GF-D8 (cell line): ENCODE data around the gene RBM47.
"Not testable (repeated sequence)": the region's sequence is repeated elsewhere in the genome, so short reads cannot be mapped to it uniquely, and the experiment has no call there.

ENCODE experiments used
- DNase-seq: peaks from one replicate; lab custom pipeline; 2025; lab: John Stamatoyannopoulos, UW

RBM47 gene

DNA sequence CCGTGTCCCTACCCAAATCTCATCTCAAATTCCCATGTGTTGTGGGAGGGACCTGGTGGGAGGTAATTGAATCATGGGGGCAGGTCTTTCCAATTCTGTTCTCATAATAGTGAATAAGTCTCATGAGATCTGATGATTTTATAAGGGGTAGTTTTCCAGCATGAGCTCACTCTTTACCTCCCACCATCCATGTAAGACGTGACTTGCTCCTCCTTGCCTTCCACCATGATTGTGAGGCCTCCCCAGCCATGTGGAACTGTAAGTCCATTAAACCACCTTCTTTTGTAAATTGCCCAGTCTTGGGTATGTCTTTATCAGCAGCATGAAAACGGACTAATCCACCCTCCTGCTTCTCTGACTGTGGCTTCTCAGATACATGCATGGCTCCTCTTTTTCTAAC lies 222.2 kb downstream of the RBM47 start:
- not testable (repeated sequence) for DNase-seq

DNA sequence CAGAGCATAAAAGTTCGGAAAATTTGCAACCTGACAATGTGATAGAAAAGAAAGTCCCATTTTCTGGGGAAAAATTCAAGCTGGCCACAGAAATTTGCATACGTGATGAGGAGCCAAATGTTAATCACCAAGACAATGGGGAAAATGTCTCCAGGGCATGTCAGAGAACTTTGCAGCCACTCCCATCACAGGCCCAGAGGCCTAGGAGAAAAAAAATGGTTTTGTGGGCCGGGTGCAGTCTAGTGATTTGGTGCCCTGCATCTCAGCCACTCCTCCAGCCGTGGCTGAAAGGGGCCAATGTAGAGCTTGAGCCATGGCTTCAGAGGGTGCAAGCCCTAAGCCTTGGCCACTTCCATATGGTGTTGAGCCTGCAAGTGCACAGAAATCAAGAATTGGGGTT lies 223.3 kb downstream of the RBM47 start:
- DNase-seq, result no peak

DNA sequence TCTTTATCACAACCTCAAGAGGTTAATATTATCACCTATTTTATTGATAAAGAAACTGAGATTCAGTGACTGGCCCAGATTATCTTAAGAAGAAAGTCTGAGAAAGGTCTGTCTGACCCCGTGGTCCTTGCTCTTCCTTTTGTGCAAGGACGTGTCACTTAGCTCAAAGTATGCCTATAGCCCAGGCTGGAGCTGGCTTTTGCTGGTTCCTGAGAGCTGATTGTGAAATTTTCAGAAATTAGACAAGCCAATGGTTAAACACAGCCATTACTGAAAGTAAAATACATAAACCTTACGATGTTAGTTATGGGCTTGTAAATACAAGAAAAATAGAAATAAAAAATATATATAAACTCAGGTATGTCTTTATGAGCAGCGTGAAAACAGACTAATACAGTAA lies 224.5 kb downstream of the RBM47 start:
- DNase-seq, result no peak

DNA sequence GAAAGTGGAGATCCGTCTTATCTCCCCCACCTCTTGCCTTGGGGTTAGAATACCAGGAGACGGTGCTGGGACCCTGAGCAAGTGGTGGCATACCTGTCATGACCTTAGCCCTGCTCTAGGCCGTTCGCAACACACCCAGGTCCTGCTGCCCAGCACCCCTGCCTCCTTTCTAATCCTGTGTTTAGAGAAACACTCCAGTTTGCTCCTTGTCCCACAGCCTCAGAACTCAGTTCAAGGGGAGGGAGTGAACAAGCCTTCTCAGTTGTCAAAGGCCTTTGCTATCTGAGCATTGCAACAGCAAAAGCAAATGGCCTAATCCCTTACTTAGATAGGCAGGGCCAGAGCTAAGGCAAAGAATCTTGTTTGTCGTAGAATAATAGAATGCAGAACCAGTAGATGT lies 226.6 kb downstream of the RBM47 start:
- no peak for DNase-seq

DNA sequence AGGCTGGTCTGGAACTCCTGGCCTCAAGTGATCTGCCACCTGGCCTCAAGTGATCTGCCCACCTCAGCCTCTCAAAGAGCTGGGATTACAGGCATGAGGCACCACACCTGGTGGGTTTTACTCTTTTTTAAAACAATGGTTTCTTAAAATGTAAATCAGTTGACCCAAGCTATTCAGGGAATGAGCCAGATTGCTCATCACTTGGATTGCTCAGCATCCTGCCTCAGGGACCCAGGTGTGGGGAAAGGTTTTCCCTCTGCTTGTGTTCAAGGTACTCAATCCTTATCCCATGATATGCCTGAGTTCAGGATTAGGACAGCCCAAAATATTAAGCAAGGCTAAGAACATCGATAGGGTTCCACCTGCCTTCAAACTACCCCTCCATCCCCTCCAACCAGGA lies 227.1 kb downstream of the RBM47 start:
- no peak for DNase-seq

DNA sequence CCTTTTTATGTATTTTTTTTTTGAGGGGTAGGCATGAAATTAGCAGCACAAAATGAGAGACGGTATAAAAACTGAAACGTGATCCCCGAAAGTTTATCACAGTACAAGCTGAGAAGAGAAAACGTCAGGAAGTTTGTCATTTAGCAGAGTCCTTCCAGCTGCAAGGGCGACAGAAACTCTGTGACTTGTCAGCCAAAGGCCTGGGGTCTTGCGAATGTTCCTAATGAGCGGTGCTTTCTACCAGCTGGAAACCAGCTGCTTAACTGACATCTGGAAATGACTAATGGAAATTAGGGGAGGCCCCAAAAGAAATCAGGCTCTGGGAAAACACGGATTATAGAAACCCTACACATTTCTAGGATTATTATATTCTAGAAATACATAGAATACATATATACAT lies 228.0 kb downstream of the RBM47 start:
- no peak for DNase-seq

DNA sequence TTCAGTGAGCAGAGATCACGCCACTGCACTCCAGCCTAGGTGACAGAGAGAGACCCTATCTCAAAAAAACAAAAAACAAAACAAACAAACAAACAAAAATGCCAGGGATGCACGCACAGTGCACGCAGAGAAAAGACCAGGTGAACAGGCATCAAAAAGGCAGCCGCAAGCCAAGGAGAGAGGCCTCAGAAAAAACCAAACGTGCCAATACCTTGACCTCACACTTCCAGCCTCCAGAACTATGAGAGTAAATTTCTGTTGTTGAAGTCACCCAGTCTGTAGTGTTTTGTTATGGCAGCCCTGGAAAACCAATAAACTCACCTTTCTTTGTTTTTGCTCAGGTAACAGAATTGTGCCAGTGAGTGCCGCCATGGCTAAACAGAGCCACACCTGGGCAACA lies 228.6 kb downstream of the RBM47 start:
- no peak for DNase-seq

DNA sequence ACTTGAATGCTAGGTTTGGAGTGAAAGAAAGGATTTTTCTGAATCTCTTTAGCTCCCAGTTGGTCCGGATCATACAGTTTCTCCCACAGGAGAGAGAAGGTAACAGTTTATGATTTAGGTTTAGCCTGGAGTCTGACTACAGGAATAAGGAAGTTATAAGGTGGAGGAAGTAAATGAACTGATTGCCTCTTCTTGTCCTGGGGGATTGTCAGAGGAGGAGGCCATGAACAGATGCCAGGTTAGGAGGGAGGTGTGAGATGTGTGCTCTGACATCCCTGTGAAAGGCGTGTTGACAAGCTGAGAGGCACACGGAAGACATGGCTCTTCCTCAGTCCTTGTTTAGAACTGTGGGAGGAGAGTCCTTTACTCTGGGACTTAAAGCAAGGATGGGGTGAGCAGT lies 230.1 kb downstream of the RBM47 start:
- no peak for DNase-seq

DNA sequence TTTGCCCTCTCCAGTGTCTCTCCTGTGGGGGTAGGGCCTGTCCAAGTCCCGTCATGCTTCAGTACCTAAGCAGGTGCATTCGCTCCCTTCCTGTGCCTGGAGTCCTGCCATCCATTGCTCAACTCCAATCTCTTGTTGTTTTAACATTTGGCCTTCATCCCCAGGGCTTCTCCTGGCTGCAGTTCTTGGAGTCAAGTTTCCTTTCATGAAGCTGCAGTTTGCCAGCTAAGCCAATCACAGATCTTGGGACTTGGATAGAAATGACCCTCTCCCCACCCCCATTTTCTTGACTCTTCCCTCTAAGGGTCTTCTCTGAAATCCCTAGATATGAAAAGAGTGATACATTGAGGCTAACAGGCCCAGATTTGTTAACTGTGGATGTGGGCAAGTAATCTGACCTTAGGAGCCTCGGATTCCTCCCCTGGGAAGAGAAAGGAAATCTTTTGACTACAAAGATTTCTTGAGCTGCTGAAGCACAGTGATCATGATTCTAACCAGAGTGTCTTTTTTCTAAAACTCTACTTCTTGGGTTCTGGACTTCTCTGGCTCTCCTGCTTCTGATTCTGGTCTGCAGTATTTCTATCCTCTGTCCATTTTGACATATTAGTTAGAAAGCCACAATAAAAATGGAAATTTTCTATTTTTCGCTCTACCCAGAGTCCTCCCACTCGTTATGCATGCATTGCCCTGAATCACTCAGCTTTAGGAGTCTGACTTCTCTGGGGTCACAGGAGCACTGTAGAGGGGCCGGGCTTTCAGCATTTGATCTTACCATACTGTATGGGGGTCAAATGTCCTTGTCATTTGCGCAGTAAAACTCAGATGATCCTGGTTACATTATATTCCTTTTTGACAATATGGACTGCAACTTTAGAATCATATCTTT lies 233.5 kb downstream of the RBM47 start:
- no peak for DNase-seq

DNA sequence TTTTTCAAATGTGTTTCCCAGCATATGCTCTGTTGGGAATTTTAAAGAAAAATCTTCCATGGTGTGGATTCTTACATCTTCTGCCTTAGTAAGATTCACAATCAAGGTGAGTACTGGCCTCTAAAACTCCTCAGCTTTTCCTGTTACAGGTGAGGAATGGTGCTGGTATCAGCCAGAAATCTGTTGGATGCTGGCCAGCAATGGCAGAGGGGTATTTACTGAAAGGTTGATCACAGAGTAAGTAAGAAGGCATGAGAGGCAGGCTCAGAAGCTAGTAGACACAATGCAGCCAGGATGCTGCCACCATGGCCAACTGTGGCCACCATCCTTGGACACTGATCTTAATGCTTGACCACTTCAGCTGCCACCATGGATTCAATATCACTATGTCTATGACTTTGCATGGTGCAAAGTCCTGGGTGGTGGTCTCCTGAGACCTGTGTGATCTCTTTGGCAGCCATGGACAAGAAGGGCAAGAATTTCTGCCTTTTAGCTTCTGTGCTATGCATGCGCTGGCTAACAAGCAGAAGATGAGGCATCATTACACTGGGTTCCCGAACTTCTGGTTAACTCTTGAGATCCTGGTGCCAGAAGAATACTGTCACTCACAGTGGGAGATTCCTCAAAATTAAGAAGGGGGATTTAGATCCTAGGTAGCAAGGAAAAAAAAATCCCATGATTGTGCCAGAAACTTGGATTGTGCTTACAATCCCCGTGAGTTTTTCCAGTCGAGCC lies 234.3 kb downstream of the RBM47 start:
- DNase-seq, result no peak

DNA sequence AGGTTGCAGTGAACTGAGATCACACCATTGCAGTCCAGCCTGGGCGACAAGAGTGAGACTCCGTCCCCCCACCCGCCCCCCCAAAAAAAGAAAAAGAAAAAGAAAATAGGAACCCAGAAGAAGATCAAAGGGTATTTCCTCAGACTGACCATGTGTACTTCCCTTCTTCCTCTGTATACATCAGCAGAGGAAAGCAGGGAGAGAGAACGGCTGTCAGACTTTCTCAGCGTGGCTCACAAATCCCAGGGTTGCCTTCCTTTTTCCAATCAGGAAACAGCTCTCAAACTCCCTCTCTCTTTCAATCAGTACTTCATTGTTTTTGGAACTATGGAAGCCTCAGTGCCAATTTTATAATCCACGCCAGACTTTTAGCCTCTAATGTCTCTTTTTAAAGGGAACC lies 235.4 kb downstream of the RBM47 start:
- DNase-seq, result no peak

DNA sequence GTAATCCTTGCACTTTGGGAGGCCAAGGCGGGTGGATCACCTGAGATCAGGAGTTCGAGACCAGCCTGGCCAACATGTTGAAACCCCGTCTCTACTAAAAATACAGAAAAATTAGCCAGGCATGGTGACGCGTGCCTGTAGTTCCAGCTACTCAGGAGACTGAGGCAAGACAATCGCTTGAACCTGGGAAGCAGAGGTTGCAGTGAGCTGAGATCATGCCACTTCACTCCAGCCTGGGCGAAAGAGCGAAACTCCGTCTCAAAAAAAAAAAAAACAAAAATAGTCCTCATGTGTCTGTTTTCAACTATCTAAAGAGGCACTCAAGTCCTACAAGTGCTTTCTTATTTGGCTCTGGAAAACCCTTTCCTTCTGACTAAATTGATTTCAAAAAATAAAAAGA lies 237.4 kb downstream of the RBM47 start:
- not testable (repeated sequence) for DNase-seq

DNA sequence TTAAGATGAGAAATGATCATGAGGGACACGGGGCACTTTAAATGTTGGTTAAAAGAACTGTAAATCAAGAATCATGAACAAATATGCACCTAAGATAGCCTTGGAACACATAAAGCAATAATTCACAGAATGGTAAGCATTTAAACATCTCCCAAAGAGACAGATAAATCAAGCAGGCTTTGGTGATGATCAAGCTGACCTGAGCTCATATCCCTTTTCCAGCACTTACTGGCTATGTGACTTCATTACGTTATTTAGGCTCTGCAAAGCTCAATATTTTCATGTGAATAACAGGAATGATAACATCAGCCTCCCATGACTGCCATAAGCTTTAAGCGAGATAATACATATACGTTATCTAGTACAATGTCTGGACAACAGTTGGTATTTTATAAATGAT lies 239.7 kb downstream of the RBM47 start:
- no peak for DNase-seq

DNA sequence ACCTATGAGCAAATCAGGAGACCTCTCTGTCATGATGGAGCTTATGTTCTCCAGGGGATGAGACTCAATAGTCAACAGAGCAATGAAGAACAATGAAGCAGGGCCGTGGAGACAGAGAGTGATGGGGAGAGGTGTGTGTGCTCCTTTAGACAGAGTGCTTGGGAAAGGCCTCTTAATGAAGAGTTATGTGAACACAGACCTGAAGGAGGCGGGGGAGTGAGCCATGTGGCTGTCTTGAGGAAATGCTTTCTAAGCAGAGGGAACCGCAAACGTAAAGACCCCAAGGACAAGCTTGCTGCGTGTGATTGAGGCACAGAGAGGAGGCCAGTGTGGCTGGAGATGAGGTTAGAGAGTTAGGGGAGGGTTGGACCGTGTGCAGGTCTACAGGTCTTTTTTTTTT lies 241.4 kb downstream of the RBM47 start:
- no peak for DNase-seq

DNA sequence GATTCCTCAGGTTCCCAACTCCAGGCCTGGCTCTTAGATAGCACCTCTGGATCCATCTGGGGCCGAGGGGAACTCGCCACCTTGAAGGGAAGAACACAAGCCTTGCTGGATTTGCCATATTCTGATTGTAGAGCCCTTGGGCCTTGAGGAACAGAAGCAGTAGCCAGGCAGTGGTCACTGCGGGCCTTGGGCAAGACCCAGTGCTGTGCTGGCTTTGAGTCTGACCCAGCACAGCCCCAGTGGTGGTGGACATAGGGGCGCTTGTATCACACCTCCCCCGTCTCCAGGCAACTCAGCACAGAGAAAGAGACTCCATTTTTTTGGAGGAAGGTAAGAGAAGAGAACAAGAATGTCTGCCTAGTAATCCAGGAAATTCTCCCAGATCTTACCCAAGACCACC lies 249.0 kb downstream of the RBM47 start:
- no peak for DNase-seq

DNA sequence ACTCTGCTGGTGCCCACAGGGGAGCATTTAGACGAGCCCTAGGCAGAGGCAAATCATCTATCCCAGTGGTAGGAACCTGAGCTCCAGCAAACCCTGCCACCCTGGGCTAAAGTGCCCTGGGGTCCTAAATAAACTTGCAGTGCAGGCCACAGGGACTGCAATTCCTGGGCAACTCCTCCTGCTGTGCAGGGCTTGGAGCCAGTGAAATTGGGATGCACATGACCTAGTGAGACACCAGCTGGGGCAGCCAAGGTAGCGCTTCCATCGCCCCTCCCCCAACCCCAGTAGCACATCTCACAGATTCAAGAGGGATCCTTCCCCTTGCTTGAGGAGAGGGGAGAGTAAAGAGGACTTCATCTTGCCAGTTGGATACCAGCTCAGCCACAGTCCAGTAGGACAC lies 250.4 kb downstream of the RBM47 start:
- DNase-seq, result no peak

DNA sequence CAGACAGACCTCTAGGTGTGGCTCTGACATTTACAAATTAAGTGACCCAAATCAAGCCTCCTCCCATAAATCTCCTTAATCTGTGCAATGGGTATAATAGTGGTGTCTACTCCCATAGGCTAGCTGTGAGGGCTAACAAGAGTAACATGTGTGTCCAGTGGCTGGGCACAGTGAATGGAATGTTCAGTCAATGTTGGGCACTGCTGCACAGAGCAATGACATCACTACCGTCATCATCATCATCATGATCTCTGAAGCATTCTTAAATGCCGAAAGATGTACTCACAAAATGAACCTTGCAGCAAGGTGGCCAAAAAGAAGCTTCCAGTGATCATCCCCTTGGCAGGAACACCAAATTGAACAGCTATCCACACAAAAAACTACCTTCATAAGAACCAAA lies 251.0 kb downstream of the RBM47 start:
- DNase-seq, result no peak

DNA sequence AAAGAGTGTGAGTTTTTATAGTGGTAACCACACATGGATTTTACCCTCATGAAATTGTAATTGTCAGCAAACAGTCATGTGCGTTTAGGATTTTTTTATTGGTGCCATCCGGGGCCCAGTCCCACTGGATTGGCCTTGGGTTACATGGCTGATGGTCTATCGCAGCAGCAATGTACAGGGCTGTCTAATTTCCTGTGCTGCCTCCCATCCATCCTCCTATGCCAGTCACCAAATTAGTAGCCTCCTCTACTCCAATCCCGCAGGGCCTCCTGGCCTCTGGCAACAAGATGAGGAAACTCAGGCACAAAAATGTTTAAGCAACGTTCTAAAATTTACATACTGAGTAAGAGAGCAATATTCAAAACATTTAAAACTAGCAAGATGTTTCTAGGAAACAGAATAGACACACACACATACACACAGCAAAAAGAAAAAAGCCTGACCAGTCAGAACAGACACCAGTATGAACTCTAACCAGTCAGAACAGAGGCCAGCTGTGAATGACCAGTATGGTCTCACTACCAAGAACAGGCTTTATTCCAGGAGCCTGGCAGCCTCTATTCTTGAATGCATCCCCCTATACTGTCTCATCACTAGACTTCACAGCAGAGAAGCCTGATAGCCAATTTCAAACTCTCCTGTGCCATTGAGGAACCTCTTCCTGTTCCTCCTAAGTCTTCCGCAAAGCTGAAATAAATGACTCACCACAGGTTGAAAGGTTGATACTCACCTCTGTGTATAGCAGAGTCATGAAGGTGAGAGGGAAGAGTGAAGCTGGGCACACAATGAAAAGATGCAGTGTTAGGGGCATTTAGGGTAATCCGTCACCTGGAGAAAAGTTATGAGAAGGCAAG lies 251.9 kb downstream of the RBM47 start:
- no peak for DNase-seq

DNA sequence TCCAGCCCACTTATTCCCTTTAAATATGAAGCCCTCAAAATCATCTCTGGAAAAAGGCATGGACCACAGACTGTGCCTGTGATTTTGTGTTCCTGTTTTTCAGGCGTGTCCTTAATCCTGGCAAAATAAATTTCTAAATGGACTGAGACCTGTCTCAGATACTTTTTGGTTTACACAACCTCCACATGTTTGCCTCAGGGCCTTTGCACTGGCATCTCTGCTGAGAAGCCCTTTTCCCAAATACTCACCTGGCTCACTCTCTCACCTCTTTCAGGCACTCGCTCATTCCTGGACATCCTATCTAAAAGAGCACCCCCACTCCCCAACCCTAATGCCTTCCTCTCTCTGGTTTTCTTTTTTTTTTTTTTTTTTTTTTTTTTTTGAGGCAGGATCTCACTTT lies 254.0 kb downstream of the RBM47 start:
- DNase-seq, result no peak

DNA sequence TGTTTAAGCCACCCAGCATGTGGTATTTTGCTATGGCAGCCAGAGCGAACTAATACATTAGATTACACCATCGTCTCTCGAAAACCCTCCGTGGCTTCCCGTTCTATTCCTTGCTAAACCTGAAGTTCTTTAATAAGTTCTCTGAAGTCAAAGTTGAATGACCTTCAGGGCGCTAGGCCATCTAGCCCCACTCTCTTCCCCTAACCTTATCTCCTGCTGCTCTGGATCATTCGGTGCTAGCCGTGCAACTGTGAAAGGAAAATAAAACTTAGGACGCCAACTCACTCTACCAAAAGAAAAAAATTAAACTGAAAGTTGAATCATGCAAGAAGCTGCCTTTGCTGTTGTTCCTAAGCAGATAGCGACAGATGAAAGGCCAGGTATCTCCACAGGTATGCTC lies 254.6 kb downstream of the RBM47 start:
- no peak for DNase-seq

DNA sequence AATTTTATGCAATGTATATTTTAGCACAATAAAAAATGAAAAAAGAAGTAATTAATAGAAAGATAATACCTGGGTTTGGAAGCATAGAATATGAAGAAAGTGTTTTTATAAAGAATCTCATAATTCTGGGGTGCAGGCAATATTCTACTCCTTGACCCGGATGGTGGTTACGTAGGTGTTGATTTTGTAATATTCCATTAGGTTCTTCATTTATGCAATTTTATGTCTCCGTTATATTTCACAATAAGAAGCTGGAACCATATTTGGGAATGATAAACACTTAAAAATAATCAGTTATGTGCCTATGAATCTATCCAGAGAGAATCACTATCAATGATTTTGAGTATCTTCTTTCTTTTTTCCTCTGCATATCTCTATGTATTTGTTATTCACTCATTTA lies 256.0 kb downstream of the RBM47 start:
- DNase-seq, result no peak
